ENCODE results near the gene RASAL1.

RASAL1 gene

DNA sequence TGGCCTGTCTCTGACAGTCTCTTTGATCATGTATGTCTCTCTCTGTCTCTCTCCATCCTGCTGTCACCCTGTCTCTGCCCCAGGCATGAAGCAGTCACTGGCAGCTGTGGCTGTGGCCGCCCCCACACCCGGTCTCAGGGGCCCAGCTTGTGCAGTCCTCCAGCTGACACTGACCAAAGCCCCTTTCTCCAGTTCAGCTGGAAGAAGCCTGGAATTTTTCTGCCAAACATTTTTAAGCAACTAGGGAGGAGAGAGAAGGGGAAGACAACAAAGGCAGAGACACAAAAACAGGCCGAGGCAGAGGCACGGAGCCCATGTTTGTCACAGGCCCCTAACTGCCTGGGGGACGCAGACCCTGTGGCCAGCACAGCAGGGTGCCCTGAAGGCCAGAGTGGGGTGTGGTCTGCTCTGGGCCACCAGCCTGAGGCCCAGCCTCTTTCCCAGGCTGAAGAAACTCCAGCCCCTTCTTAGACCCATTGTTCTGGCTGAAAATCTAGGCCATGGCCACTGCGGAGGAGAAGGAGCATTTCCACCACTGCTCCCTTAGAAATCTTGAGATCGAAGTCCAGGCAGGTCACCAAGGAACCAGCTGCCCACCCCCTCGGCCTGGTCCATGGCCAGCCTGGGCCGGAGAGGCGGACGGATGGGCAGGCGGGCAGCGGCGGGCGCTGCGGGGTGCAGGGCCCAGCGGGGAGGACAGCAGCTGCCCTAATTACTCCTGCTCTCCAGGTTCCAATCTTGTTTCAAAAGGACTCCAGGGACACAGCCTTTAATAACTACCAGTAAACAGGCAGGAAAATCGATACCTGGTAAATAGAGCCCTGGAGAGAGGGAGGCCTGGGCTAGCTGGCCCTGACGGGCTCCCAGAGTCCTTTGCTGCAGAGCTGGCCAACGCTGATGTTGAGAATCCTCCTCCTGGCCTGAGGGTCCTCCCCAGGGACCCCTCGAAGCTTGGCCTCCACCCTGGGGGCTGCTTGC lies 64.1 kb downstream of the RASAL1 start:
- DNase-seq, result no peak

DNA sequence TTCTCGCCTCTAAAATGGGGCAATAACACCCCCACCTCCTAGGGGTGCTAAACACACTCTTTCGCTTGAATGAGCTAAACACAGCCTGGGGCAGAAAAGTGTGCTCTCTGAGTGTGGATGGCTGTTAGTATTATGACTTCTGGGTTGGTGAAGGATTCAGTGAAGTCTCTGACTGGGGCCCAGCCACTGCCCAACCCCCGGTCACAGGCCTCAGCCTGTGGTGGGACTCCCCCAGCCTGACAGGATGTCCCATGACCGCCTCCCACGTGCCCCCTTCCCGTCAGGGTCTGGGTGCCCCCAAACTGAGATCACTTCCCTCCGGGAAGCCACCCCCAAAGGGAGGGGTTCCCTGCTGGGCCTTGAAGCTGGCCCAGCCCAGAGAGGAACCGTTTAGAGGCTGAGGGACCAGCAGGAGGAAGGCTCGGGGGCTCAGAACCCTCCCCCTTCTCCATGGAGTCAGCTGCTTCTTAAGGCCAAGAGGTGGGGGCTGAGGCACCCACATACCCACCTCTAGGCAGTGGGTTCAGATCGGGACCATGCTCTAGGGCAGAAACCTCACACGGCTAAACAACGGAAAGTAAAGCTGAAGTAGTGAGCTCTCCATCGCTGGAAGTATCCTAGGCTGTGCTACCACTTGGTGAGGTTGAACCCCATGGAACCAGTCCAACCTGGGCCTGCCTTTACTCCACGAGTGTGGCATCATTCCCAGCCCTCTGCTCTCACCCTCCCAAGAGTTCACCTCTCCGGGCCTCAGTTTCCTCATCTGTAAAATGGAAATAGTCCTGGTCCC lies 65.2 kb downstream of the RASAL1 start:
- no peak for DNase-seq

DNA sequence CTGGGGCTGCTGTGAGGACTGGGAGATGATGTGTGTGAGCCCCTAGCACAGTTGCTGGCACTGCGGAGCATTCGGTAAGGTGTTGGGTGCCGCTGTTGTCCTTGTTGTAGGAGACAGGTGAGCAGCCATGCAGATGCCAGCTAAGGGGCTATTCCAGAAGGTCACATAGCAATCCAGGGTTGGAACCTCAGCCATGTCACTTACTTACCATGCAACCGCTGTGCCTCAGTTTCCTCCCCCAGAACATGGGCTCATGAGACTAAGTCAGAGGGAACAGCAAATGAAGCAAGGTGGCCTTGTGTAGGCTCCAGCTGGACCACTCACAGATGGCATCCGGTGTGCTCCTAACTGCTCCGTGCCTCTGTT lies 65.8 kb downstream of the RASAL1 start:
- no peak for DNase-seq

DNA sequence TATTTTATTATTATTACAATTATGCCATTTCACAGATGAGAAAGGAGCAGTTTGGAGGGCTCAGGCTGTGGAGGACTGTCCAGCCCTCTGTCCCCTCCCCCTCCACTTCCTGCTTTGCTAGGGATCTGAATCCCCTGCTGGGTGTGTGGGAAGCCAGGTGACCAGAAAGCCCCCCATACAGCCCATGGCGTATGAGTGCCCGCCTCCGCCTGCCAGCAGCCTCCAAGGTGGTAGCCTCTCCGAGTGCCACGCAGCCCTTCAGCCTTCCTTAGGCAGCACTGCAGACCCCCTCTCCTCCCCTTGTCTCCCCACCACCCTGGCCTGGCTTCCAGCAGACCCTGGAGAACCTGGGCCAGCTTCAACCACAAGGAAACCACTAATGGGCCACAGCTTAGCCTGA lies 66.4 kb downstream of the RASAL1 start:
- DNase-seq, result no peak

DNA sequence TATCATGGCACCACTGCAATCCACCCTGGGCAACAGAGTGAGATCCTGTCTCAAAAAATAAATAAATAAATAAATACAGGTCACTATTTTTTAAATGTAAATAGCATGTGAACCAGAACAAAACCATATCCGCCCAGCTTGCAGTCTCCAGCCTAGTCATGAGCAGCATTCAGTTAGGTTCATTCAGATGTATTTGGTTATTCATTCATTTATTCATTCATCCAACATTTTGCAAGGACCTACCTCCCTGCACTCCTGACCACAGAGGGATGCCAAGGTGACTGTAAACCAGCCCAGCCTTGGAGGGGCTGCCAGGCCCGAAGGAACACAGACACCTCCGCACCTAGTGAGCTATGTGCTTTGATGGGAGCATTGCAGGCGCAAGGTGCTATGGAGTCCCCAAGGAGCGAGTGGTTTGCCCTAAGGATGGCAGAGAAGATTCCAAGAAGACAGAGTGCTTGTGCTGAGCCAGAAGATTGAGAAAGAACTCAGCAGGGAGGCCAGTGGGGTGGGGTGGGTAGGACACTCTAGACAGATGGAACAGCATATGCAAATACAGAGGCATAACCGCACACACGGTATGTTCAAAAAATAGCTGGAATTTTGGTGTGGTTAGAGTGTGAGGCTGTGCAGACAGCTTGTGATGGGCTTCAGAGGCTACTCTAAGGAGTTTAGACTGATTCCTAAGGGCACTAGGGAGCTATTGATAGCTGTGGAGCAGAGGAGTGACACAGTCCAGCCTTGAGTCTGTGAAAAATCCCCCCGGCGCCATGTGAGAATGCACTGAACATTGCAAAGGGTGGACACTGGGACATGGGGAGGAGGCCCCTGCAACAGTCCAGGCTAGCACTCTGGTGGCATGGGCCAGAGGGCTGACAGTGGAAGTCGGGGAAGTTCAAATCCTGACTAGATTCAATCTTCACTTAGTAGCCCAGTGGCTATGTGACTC lies 67.3 kb downstream of the RASAL1 start:
- no peak for DNase-seq

GRCh38 chr12:113066813-113067400 lies 68.7 kb downstream of the RASAL1 start:
- DNase-seq, result no peak

DNA sequence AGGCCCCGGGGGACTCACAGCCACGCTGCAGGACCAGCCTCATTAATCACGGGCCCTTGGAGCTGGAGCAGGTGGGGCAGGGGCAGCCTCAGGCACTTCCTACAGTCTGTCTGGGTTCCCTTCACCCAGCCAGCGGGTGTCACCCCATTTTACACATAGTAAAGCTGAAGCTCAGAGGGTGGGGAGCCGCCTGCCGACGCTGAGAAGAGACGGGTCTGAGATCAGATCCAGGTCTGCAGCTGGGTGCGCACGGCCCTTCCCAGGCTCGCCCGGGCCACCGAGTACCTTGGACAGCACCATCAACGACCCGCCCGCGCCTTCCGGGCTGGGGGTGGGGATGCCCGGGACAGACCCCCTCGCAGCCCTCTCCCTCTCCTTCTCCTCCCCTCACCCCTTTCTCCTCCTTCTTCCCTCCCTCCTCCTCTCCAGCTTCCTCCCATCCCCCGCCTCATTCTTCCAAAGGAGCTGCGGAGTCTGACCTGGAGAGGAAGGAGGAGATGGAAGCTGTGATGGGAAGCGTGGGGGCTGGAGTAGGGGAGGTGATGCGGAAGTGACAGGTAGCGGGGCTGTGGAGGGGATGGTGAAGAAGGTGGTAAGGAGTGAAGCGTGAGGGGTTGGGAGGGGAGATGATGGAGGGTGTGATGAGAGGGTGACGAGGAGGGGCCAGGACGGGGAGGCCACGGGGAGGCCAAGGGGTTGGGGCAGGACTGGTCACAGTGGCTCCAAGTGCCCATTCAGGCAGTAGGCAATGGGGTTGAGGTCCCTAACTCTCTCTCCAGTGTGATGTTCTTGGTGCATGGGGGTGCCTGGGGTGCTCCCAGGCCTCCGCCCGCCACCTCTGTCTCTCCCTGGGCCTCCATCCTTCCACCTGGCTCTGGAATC lies 70.2 kb downstream of the RASAL1 start:
- peak; percentile 6 for DNase-seq

GRCh38 chr12:113064395-113065125 lies 71.0 kb downstream of the RASAL1 start:
- DNase-seq, result no peak

DNA sequence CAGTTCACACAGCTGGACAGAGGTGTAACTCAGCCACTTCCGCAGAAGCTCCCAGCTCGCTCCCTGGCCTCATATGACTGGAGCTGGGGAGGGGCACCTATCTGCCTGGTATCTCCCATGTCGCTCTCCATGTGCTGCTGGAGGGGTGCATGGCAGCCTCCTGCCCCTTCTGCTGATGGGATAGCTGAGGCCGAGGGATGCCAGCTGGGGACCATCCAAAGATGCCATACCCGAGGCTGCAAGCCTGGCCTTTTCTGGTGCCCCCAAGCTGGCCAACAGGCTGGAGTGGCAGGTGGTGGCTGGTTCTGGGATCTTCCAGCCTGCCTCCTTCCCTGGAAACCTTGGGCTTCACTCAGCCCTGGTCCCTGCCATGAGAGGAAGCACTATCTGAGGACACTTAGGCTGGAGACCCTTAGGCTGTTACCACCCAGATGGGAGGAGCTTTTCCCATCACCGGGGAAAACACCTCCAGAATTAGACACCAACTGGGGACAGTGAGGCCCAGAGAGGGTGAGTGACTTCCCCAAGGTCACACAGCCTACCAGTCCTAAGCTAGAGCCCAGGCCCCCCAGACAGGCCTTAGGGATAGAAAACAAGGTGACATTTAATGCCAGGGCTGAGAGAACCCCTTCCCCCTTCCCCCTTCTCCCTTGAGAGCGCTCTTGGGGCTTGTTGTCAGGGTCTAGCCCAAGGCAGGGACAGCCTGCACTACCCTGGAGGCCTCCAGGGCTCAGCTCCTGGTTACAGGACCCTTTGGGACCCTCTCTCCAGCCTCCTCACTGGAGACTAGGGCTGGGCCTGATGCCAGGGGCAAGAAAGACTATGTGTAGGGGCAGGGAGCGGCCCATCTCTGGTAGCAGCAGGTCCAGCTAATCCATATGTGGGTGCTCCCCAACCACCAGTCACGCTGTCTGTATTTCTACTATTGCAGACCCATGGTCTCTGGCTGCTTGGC lies 71.9 kb downstream of the RASAL1 start:
- DNase-seq, result no peak

GRCh38 chr12:113062502-113063395 lies 72.8 kb downstream of the RASAL1 start:
- DNase-seq, result no peak

- no peak for DNase-seq
Observed at GRCh38 chr12:113061061-113061694, 74.4 kb downstream of the RASAL1 start.

DNA sequence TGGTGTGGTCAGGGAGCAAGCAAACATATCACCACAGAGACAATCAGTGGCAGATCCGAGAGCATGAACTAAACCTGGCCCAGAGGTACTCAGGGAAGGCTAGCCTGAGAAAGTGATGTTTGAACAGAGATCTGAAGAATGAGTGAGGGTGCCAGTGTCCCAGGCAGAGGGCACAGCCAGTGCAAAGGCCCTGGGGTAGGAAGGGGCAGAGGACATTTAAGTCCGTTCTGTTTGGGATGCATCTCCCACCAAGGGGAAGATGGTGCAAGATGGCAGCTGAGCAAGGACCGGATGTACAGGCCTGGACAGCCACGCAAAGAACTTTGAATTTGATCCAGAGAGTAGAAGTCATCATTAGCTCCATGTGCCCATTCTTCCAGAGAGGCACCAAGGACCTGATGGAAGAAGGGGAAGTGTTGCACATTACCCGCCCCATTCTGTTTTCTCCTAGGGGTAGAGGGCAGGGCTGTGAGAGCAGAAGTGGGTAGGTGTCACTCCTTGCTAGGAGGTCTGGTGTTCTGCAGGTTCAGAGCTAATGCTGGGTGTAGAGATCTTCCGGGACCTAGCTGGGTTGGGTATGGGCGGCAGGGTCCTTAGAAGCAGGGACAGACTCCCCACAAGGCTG lies 75.1 kb downstream of the RASAL1 start:
- no peak for DNase-seq

- DNase-seq, result no peak
Observed at GRCh38 chr12:113059071-113059595, 76.4 kb downstream of the RASAL1 start.

DNA sequence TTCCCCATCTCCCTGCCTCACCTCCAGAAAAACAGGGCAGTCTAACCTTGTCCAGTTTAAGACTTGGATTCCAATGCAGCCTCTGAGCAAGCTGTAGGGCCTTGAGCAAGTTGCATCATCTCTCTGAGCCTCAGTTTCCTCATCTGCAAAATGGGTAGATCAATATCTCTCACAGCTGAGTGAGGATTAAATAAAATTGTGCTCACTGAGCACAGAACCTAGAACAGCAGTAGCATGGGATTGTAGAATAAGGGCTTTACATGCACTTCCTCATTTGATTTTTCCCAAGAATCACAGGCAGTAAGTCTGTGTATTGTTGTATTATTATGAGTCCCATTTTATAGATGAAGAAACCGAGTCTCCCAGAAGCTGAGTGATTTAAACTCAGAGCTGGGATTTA lies 77.0 kb downstream of the RASAL1 start:
- DNase-seq, result no peak

DNA sequence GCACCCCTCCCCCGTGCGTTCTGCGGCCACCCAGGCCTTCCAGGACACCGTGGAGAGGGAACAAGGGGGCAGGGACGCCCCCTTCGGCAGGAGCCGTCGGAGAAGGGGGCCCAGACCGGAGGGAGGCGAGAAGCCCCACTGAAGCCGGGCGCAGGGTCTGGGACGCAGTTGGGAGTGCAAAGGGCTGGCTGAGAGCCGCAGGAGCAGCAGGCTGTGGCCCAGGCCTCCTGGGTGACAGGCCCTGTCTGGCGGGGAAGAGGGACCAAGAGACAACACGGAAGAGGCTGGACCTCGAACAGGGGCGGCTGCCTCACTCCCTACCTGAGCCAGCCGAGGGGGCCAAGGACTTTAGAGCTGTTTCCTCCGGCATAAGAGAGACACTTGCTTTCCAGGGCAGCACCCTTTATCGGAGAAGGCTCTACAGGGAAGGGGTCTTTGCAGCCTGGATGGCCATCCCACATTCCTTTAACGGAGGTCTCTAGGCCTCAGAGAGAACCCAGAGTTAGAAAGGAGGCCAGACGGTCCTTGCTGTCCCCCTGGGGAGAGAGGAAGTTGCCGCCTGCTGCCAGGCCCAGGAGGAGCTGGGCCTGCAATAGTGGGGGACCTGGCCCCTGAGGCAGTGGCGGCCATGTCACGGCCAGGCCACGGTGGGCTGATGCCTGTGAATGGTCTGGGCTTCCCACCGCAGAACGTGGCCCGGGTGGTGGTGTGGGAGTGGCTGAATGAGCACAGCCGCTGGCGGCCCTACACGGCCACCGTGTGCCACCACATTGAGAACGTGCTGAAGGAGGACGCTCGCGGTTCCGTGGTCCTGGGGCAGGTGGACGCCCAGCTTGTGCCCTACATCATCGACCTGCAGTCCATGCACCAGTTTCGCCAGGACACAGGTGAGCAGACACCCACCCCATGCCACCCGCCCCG lies 77.7 kb downstream of the RASAL1 start:
- DNase-seq, result no peak

Measured in fibroblast of skin of abdomen (primary cell).